HG03159 (cell line): ENCODE results near the gene TEX22.

ENCODE experiments used
- ATAC-seq: cut with Tn5 transposase; IDR thresholded peaks from one replicate; pipeline ENCODE4 v1.9.1; 2021; ENCODE audit warnings: mild to moderate bottlenecking, moderate library complexity; ENCODE audit not compliant: unreplicated experiment

TEX22 gene

DNA sequence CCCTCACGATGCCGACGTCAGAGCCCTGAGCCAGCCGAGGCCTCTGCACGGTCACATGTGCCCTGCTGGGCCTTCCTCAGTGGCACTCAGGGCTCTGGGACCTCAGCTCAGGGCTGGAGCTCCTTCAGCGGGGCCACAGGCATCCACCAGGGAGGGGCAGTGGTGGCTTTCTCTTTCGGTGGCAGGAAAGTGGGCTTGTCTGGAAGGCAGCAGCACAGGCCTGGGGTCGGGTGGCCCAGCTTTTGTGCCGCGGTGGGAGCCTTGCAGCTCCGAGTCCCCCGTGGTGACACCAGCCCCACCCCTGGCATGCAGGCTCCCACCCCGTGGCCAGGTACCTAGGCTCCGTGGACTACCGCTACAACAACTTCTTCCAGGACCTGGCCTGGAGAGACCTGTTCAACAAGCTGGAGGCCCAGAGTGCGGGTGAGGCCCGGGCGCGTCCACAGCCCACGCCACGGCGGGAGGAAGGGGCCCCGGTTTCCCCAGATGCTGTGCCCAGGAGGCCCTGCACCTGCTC is 14.2 kb upstream of the TEX22 start:
- ATAC-seq, result no peak

DNA sequence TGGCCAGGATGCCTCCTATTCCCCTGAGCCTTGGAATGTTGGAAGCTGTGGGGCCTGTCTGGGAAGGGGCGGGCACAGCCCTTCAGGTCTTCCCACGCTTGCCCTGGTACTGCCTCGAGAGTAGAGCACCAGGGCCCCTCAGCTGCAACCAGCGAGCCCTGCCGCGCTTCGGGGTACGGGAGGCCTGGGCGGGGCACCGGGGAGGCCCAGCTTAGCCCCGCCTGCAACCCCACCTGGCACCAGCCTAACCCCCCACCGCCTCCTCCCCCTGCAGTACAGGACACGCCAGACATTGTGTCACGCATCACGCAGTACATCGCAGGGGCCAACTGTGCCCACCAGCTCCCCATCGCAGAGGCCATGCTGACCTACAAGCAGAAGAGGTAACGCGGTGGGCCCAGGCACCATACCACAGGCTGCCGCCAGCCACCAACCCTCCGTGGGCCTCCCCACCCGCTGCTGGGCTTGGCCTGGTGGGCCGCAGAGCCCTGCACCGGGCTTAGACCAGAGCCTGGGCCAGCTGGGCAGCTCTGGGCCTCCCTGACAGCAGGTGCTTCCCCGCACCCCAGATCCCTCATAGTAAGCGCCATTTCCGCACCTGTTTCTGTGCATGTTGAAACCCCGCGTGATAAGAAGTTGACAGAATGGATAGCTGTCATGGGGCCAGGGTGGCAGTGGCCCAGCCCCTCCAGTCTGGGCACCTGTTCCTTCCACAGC is 13.6 kb upstream of the TEX22 start:
- no peak for ATAC-seq

DNA sequence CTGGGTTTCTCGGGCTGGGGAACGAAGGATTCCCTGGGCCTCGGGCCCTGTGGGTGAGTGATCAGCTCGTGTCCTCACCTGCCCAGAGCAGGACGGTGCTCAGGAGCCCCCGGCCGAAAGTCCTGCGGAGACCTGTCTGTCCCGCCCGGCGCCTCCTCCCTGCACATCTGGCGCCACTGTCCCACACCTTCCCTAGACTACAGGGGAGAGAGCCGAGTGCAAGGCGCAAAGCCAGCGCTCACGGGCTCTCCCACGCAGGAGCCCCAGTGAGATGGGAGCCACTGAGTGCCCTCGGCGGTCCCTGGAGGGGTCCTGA is 13.1 kb upstream of the TEX22 start:
- ATAC-seq, result no peak

GRCh38 chr14:105385698-105386365 is 12.5 kb upstream of the TEX22 start:
- ATAC-seq, result no peak

DNA sequence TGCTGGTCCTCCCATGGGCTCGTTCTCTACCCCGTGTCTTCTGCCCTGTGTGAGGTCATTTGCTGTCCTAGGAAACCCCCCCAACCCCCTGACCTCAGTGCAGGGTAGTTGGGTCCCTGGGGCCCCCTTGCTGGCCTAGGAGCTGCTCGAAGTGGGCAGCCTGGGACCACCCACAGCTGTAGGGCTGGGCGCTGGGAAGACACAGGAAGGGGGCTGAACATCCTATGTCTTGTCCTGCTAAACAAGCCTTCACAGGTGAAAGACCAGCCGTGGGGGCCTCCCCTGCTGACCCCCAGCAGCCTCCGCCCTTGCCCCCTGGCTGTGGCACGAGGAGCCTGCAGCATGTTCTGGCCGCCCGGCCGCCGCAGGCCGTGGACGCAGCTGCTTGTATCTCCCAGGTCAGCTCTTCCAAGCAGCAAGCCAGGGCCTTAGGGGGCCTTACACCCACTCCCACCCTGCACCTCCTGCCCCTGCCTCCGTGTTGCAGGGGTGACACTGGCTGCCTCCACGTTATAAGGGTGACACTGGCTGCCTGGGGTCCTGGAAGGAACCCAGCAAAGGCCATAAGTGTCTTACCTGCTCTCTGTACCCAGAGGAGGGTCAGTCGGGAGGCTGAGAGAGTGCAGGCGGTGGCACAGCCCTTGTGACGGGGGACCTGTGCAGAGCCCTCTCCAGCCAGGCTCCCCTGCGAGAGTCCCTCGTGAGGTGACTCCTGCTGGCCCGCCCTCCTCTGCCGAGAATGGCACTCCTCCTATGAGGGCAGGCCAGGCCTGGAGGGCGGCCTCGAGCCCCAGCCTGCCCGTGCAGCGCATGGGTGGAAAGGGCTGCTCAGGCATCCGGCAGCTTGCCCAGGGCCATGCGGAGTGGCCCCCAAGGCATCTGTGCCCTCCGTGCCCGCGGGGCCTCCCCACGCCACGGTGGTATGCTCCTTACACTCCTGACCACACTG is 11.5 kb upstream of the TEX22 start:
- ATAC-seq, result no peak

- no peak for ATAC-seq
Observed at GRCh38 chr14:105387530-105387922, 10.8 kb upstream of the TEX22 start.

DNA sequence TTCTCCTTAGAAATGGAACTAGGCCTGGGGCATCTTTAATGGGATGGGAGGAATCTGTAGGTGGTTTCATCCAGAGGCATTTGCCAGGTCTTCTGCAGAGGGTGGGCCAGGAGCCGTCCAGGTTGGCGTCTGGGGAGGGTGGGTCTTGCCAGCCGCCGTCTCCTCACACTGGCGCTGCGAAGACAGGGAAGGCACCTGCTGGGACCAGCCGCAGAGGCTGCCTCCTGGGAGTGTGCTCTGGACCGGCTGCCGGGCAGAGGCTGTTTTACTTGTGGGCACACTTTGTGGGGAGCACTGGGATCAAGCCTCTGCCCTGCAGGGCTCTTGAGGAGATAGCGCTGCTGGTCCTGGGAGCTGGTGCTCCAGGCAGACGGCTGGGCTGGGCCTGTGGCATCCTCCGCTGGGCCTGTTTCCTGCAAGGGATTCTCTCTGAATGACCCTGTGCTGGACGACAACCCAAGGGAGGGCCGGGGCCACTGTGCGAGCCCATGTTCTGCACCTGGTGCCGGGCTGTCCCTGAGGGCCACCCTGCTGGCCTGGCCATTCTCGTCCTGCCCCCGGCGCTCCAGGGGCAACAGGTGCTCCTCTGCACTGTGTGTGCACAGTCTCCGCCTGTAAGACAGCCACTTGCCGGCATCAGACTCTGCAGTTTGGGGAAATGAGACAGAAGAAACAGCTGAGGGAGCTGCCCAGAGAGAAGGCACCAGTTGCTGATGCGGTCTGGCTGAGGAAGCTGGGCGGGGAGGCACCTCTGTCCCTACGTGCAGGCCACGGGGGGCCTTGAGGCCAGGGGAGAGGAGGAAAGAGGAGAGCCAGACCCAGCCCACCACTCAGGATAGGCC is 10.0 kb upstream of the TEX22 start:
- no peak for ATAC-seq

DNA sequence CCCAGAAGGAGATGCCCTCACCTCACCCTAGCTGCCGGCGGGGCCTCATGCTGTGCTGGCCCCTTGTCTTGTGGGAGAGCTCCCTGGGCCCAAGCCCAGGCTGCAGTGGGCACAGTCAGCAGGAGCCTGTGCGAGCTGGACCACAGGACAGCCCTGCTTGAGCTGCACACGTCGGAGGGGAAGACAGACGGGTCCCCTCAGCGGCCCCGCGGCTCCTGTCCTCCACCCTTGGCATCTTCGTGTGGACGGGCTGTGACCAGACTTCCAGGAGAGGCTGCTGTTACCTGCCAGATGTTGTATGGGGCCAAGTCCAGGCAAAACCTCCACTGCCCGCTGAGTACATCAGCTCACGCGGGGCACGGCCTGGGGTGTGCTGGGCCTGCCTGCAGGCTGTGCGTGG is 9.4 kb upstream of the TEX22 start:
- ATAC-seq, result no peak

GRCh38 chr14:105389534-105389933 is 8.8 kb upstream of the TEX22 start:
- ATAC-seq, result no peak

DNA sequence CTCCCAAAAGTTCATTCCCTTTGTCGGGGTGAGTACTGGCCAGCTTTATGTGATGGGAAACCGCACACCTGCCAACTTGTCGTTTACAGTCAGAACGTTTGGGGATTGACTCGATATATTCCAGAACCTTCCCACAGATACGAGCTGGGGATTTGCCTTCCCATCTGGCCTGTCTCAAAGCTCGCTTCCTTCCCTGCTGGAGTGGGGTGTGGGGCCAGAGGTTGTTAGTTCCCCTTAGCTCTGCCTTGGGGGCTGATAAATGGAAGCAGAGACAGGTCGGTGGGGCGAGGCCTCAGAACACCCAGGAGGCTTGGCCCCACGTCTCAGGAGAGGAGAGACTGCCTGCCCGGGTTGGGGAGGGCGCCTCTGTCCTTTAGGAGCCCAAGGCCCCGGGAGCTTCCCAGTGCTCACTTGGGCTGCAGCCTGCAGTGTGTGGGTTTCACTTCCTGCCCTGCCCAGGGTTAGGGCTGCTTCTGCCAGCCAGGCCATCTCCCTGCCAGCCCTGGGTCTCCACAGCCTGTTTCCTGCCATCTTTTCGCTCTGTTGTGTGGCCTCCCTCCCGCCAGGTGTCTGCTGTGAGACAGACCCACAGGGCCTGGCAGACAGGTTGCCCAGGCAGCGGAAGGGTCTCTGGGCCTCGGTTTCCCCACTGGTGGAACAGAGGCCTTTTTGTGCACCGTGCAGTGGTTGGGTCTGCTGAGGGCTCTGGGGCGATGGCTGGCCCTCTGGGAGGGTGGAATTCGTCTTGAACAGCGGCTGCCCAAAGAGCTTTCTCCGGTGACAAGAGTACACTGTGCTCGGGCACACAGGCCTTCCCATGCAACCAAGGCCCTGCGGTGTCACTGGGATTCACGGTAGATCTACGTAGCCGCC is 8.1 kb upstream of the TEX22 start:
- ATAC-seq, result no peak

DNA sequence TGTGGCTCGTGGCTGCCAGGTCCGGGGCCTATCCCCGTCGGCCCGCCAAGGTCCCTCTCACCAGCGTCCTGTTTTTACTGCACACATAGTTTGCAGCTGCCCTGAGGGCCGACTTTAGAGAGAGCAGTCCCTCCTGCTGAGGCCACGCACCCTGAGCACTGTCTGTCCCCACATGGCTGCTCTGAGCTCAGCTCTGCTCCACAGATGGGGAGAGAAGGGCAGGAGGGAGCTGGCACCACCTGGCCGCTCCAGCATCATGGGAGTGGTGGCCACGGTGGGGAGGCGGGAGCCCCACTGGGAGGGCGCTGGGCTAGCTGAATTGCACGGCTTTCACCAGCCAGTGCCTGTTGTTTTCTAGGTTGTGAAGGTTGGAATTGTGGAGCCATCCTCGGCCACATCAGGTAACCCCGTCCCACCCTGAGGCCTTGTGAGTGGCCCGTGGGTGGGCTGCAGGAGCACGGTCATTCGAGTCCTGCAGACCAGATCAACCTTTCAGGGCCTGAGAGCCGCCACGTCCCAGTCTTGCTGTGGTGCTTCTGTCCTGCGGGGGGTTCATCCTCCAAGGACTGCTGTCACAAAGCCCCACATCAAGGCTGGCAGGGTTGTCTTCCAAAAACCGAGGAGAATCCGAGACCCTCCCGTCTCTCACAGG is 7.4 kb upstream of the TEX22 start:
- ATAC-seq, result no peak

GRCh38 chr14:105391541-105391940 is 6.8 kb upstream of the TEX22 start:
- no peak for ATAC-seq

- ATAC-seq, result no peak
Observed at GRCh38 chr14:105392131-105393090, 5.9 kb upstream of the TEX22 start.

- ATAC-seq, result no peak
Observed at GRCh38 chr14:105393151-105393550, 5.2 kb upstream of the TEX22 start.

- no peak for ATAC-seq
Observed at GRCh38 chr14:105394714-105395537, 3.4 kb upstream of the TEX22 start.

- ATAC-seq, result no peak
Observed at GRCh38 chr14:105395538-105395854, 2.8 kb upstream of the TEX22 start.

DNA sequence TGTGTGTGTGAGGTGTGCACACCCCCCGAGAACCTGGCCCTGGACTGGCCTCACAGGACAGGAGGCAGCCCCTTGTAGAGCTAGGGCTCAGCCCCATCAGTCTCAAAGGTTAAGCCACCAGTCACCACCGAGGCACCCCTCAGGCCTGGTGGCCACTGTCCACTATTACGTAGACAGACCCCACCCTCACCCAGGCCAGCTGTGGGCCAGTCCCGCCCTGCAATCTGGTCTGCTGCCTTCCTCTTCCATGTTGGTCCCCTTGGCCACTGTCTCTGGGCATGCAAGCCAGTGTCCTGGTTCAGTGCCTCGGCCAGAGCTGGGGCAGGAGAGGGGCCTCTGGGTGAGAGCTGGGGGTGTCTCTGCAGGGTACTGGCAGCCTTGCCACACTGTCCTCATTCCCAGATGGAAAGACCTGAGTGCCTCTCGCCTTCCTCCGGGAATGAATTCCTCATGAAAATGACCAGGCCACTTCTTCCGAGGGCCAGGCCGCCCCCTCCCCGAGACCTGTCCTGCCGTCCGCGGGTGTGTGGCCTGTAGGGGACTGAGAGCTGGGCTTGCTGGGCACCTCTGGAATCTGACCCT is 897 bp upstream of the TEX22 start:
- ATAC-seq, result no peak
